NOMO-1 treated with DMSO at 0.1 percent for 48 hours (cell line): Measurements from ENCODE around the gene SMIM9.
A peak's percentile ranks its signal among the peaks of the same experiment; 100 is the strongest.

Experiments used
- DNase-seq: peaks from one replicate; lab custom pipeline; 2025; ENCODE audit not compliant: unreplicated experiment; lab: John Stamatoyannopoulos, UW

Gene SMIM9

DNA sequence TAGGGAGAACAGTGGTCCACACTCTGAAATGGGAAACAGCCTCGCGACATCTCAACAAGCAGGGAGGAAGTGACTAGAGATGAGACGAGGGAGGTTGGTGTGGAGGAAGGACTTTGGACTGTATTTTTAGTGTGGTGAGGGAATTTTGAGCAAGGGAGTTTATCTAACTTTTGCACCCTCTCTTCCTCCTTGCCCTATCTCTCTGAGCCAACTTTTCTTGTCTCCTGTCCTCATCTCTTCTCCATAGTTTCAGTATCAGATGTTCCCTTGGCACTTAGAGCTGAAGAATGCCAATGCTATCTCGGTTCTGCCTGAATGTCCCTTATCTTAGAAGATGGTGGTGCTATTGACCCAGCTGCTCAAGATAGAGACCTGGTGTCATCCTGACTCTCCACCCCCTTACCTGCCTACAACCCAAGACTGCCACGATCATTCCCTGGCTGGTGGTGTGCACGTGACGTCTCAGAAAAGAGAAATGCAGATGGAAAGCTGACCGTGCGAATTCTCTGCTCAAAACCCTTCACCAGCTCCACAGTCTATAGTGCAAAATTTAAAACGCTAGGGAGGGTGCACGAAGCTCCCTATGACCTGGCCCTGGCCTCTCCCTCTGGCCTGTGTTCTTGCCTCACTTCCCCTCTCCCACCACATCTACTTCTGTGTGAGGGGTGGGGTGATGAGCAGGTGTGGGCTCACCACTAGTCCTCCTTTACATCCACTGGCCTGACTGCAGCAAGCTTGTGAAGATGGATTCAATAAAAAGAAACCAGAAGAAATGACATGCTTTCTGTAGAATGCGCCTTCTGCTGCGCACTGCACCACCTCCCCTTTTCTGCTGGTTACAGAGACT is 50.1 kb downstream of the SMIM9 start:
- peak; percentile 13 for DNase-seq

DNA sequence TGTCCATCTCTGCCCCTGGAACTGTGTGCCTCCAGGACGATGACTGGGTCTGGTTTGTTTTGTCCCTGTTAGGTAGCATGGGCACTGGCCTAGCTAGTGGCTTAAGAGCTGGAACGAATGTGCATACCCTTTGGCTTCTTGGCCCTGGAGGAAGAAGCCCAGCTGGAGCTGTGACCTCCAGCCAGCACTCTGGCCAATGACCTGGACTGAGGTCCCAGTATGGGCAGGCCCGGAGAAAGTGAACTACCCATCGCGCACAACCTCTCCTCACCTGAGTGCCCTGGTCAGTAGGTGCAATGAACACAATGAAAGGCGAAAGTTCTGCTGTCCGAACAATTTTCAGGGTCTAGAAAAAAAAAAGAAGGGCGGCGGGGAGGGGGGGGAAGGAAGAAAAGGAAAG is 53.5 kb downstream of the SMIM9 start:
- no peak for DNase-seq

DNA sequence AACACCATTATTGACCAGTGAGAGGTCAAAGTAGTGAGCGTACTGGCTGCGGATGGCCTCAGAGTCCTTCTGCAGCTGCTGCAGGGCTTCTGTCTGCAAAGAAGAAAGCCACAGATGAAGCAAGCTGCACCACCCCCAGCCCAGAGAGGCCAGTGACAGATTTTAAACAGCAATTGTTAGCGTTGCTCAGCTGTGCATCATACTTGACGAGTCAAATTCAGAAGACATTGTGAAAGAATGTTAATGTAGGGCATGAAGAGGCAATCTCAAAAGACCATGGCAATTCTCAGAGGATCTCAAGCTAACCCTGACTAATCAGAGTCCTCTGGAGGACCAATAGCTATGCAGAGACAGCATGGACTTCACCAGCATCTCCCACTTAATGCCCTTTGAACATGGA is 55.2 kb downstream of the SMIM9 start:
- no peak for DNase-seq

DNA sequence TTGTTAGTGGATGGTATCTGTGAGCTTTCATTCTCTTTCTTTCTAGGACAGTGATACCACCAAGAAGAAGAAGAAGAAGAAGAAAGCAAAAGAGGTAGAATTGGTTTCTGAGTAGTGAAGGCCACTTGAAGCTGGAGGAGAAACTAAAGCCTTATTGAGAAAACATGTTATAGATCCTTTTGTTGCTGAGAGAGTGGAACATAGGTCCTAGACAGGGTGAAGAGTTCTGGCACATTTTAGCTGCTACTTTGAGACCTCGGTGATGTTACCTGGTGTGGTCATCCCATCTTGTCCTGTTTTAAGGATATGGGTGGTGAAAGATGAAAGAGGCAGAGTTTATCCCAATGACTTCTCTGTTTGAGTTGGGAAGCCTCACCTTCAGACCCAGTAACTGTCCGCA is 57.7 kb downstream of the SMIM9 start:
- DNase-seq: no peak

DNA sequence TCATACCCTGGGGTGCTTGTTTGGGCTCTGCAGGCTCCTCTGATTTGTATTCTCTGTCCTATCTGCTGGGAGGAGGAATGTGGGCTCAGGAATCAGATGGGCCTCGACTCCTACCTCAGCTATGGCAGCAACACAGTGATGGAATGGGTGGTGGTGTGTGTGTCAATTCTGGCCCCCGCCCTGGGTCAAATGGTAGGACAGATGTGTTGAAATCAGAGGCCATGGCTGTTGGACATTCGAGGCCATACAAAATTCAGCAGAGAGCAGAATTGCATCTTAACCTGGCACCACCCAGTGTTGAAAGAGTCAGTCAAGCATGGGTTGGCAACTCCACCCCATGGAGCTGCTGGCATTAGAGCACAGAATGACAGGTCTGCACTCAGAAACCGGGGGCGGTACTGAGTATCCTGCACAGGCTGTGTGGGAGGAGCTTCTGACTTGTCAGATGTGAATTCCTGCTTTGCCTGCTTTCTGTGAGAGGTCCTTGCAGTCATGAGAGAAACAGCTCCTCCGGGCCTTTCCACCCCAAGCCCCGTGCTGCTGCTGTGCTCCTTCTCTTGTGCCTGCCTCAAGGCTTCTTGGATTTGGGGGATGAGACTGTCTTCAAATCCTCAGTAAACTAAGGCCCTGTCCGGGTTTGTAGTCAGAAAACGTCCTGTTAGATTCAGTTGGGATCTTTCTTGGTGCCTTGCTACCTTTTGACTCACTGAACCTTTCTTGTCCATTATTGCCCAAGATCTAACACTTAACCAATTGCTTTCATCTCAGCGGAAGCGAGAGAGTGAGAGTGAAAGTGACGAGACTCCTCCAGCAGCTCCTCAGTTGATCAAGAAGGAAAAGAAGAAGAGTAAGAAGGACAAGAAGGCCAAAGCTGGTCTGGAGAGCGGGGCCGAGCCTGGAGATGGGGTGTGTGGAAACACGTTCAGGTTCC is 58.8 kb downstream of the SMIM9 start:
- DNase-seq: no peak

DNA sequence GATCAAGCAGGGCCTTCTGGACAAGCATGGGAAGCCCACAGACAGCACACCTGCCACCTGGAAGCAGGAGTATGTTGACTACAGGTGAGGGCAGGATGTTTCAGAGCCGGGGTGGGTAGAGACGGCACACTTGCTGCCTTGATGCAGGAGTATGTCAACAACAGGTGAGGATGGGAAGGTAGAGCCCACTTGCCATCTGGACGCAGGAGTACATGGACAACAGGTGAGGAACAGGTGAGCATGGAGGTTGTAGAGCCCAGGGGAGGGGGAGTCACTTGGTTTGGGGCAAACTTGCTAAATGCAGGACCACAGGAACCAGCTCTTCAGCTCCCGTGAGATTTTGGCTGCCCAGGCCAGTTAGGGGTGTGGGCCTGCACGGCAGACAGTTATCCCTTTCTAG is 59.8 kb downstream of the SMIM9 start:
- no peak for DNase-seq
